Upper lobe of left lung (tissue), 4 donors: ENCODE results near the gene VSIG1.

Experiments used
- CTCF ChIP-seq, 6 experiments: fragments of 450-650 bp in 4 of 6; fragments of 200-600 bp in 2 of 6; sonication (generic) in 2 of 6; IDR thresholded peaks; one replicate each; pipeline ENCODE4 v1.5.1; 2016 to 2019; ENCODE audit warnings: antibody characterized with exemption in 6 of 6
- EP300 ChIP-seq, 4 donors: sonication (generic); formaldehyde crosslinking; IDR thresholded peaks; one replicate each; pipeline ENCODE4 v1.5.1; 2017; ENCODE audit warnings: antibody characterized with exemption in 4 of 4, control low read depth in 2 of 4
- POLR2A ChIP-seq, 4 donors: fragments of 450-650 bp; IDR thresholded peaks; one replicate each; pipeline ENCODE4 v1.5.1; 2016 to 2017; ENCODE audit warnings: antibody characterized with exemption in 4 of 4, mild to moderate bottlenecking in 2 of 4
- POLR2AphosphoS5 ChIP-seq, 2 donors: sonication (generic); formaldehyde crosslinking; IDR thresholded peaks; one replicate each; pipeline ENCODE4 v1.5.1; 2017; ENCODE audit warnings: antibody characterized with exemption in 2 of 2

- TF ChIP-seq CTCF (IDR thresholded peaks at IDR 0.05) (no peak), POLR2AphosphoS5 (IDR thresholded peaks at IDR 0.05) (no peak), POLR2A (IDR thresholded peaks at IDR 0.05) (no peak), EP300 (IDR thresholded peaks at IDR 0.05) (no peak)
Observed at GRCh38 chrX:108049649-108050048, 4.8 kb downstream of the VSIG1 start.
